ENCODE data around the gene CTSA.
"Not testable (repeated sequence)": the region's sequence is repeated elsewhere in the genome, so short reads cannot be mapped to it uniquely, and the experiment has no call there.

CTSA gene

DNA sequence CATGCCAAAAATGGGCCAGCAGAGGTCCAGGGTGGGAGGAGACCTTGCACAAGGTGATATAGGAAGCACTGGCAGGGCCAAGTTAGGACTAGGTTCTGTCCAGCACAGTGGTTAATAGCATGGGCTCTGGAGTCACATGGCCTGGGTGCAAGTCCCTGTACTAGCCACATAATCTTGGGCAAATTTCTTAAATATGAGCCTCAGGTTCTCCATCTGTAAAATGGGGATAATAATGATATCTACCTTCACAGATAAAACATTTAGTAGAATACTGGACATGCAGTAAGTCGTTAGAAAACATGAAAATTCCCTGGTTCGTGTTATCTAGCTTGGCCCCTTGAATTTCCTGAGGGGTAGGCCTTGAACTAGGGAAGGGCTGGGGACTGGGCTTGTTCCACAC, 6.2 kb downstream of the CTSA start:
- DNase-seq: no peak

DNA sequence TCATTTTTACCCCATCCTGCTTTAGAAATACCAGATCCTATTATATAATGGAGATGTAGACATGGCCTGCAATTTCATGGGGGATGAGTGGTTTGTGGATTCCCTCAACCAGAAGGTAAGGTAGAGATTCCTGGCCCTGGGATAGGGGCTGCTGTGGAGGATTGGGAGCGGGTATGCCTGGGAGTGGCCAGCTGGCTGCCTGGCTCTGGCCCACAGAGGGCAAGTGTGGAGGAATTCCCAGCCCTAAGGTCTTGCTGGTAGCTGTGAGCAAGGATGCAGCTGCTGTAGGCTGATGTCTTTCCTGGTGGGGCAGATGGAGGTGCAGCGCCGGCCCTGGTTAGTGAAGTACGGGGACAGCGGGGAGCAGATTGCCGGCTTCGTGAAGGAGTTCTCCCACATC, 6.6 kb downstream of the CTSA start:
- DNase-seq: no peak

DNA sequence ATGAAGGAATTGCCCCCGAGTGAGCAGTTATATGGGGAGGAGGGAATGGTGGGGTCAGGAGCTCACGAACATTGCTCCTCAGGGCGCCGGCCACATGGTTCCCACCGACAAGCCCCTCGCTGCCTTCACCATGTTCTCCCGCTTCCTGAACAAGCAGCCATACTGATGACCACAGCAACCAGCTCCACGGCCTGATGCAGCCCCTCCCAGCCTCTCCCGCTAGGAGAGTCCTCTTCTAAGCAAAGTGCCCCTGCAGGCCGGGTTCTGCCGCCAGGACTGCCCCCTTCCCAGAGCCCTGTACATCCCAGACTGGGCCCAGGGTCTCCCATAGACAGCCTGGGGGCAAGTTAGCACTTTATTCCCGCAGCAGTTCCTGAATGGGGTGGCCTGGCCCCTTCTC, 7.2 kb downstream of the CTSA start:
- DNase-seq: no peak

DNA sequence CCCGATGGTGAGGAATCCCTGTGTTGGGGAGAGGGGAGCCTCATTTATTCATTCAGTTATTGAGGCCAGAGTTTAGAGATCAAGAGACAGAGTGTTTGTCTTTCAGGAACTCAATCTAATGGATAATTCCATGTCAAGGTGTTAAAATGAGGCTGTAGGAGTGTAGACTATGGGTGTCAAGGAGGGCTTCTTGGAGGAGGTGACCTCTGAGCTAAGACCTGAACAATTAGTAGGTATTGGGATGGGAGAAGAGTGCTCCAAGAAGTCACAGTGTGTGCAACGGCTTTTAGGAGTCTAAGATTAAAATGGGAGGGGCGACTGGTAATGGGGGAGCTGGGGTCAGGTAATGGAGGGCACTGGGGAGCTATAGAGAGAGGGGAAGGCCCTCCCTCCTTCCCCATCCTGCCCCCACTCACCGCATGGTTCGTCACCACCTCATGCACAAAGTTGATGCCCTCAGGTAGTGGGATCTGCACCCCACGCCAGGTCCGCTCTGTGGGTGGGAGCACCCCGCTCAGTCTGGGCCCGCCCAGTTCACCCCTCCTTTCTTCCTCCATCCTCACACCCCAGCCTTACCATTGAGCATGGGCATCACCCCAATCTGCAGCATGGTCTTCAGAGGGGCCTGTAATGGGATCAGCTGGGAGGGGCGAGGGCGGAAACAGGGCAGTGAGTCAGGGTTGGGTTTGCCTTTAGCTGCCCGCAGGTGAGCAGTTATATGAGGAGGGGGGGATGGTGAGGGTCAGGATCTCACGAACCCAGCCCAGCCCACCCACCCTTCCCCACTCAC, 8.1 kb downstream of the CTSA start:
- DNase-seq: no peak

DNA sequence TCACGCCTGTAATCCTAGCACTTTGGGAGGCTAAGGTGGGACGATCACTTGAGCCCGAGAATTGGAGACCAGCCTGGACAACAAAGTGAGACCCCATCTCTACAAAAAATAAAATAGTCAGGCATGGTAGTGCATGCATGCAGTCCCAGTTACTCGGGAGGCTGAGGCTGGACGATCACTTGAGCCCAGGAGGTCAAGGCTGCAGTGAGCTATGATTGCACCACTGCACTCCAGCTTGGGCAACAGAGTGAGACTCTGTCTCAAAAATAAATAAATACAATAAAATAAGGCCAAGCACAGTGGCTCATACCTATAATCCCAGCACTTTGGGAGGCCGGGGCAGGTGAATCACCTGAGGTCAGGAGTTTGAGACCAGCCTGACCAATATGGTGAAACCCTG, 10.2 kb downstream of the CTSA start:
- not testable (repeated sequence) for DNase-seq

DNA sequence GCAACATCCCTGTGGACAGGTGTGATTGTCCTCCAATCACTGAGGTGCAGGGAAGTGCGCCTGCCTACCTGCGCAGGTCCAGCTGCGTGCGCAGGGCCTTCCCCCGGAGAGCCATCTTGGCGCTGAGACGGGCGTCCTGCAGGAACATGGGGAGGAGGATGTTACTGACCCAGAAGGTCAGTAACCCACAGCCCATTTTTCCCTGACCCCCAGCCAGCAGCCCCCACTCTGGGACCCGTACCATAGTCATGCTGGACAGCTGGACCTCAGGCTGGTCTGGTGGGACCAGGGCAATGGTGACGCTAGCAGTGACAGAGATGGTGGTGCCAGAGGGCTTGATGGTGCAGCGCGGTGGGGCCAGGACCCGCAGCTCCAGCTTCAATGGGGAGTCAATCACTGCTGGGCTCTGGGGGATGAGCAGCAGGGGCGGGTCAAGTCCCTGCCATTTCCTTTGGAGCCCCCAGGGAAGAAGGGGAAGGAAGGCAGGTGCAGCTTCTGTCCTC, 11.1 kb downstream of the CTSA start:
- DNase-seq: no peak

DNA sequence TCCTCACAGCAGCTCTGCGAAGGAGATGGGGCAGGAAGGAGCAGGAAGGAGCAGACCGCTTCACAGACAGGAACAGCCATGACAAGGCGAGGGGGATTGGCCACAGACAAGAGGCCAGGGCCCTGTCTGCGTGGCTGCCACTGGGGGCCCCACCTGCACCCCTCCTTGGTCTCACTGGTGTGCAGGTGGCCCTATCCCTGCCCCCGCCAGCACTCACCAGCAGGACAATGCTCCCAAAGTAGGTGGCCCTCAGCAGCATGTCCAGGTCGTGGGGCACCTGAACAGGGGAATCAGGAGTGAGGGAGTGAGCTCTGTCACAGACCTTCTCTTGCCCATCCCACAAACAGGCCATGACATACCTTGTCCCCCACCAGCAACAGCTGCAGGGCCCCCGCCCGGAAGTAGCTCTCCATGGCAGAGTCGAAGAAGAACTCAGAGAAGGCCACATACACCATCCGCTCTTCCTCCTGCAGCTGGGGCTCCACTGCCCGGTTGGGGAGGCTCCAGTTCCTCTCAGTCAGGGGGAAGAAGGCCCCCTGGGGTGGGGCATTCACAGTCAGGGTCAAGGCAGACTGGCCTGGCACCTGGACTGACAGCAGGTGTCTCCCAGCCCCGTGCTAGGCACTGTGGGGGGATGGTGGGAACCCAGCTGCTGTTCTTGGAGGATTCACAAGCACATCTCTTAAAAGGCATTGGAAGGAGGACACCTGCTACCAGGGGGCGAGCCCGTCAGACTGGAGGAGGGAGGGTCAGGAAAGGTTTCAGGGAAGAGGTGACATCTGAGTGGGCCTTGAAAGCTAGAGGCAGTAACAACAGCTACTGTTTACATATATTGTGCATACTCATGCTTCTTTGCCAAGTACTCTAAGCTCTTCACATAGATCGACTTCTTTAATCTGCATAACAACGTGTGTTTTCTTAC, 13.7 kb downstream of the CTSA start:
- DNase-seq: no peak

DNA sequence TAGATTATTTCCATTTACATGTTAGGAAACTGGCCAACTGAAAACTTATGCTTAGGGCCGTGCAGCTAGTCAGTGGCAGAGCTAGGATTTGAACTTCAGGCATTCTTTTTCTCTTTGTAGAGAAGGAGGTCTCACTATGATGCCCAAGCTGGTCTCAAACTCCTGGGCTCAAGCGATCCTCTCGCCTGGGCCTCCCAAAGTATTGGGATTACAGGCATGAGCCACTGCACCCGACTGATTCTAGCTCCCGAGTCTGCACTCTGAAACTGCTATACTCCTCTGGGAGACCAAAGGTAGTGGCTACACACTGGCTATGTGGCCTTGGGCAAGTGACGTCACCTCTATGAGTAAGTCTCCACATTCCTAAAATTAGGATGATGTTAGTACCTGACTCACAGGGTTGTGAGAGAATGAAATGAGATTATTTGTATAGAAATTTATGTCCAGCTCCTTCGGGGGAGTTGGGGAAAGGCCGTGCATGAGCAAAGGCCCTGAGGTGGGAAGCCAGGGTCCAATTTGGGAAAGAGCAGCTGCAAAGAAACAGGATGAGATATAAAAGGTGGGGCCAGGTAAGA, 14.5 kb downstream of the CTSA start:
- DNase-seq: no peak

DNA sequence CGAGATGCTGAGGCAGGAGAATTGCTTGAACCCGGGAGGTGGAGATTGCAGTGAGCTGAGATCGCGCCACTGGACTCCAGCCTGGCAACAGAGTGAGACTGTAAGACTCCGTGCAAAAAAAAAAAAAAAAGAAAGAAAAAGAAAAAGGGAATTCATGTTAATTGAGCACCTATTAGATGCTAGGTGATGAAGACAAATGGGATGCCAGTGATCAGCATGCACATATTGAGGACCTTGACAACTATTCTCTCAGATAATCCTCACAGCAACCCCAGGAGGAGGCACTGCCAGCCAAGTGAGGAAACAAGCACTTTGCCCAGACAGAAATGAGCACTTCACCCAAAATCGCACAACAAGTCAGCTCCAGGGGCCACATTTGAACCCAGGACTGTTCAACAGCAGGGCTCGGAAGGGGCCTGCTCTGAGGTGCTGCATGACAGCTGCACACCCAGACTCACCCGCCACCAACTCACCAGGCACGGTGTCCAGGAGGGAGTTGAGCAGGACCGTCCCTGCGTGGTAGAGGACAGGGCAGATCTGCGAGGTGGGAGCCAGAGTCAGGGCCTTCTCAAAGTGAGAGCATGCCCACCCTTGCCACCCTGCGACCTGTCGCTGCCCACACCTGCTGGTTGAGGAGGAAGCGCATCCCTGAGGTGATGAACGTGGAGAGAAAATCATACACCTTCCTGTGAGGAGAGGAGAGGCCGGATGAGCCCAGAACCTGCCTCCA, 16.2 kb downstream of the CTSA start:
- no peak for DNase-seq

DNA sequence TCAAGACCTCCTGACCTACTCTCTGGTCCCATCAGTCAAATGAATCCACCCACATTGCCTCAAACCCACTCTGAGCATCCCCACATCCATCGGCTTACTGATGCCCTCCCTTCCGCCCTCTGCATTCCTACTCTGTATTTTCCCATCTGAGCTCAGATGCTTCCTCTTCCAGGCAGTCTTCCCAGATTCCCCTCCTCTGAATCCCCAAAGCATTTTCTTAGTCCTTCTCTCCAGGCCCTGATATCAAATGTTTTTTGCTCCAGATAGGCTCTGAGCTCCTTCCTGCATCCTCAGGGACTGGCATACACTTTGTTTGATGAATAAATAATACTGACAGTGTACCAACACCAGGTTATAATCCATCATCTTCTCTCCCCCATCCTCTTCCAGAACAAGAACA, 16.9 kb downstream of the CTSA start:
- no peak for DNase-seq

DNA sequence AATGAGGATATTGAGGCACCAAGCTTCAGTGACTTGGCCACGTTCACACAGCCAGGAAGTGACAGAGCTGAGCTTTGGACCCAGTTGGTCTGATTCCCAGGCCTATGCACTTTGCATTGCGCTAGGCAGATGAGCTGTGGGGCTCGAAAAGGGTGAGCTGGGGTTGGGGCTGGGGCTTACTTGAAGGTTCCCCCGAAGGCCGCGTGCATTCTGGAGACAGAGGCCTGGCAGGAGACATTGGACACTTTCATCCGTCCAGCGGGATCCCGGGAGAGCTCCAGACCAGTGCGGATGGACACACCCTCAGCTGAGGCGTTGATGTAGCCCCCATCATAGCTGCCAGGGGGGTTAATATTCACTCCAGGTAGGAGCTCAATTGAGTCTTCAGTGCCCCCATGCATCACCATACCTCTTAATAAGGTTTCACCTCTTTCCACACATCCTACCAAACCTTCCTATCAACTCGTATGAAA, 18.2 kb downstream of the CTSA start:
- no peak for DNase-seq

DNA sequence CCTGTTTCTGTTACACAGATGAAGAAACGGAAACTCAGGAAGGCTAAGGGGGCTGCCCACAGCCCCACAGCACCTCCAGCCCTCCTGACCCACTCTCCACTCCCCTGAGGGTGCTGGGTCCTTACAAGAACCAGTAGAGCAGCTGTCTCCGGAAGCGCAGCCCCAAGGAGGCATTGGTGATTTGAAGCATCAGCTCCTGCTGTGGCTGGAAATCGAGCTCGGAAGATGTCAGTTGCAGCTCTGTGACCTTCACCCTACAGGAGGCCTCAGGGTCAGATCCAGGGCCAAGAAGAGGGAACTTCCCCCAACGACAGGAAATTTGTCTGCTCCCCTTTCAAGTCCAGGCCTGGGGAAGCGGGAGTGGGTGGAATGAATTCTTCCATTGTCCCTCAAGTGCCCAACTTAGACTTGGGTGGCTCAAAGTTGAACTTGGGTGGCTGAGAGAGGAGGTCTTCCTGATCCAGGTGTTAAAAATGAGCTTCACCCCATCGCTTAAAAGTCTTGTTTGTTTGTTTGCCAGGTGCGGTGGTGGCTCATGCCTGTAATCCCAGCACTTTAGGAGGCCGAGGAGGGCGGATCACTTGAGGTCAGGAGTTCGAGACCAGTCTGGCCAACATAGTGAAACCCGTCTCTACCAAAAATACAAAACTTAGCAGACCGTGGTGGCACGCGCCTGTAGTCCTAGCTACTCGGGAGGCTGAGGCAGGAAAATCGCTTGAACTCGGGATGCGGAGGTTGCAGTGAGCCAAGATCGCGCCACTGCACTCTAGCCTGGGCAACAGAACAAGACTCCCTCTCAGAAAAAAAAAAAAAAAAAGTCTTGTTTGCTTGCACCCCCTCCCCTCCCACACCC, 18.9 kb downstream of the CTSA start:
- DNase-seq: peak; percentile 67 to 69

DNA sequence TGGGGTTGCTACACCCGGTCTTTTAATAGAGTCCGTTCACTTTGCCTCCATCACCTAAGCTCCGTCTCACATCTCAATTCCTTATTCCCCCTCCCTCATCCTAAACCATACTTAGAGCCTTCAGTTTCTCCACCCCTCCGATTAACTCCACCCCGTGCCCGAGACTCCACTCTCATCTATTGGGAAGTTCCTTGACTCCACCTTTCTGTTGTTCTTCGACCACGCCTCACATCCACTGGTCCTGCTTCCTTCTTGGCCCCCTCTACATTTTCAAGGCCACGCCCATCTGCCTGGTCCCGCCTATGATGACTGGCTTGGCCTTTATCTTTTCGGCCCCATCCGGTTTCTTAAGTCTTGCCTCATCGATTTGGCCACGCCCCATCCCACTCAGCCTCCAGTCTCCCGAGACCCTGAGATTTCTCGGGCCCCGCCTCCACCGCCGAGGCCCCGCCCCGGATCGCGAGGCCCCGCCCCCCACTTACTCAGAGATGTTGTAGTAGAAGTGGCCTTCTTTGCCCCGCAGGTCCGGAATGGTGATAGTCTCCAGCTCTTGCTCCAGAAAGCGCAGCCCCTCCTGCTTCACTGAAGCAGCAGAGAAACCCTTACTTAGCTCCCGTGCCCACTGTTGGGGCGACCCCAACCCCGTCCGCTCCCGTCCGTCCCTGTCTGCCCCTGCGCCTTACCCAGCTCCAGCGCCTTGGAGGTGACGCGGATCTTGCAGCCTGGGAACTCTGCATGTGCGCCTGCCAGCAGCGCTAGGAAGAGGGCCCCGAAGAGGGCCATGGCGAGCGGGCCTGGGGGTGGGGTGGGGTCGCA, 19.7 kb downstream of the CTSA start:
- peak; percentile 97 to 99 for DNase-seq

DNA sequence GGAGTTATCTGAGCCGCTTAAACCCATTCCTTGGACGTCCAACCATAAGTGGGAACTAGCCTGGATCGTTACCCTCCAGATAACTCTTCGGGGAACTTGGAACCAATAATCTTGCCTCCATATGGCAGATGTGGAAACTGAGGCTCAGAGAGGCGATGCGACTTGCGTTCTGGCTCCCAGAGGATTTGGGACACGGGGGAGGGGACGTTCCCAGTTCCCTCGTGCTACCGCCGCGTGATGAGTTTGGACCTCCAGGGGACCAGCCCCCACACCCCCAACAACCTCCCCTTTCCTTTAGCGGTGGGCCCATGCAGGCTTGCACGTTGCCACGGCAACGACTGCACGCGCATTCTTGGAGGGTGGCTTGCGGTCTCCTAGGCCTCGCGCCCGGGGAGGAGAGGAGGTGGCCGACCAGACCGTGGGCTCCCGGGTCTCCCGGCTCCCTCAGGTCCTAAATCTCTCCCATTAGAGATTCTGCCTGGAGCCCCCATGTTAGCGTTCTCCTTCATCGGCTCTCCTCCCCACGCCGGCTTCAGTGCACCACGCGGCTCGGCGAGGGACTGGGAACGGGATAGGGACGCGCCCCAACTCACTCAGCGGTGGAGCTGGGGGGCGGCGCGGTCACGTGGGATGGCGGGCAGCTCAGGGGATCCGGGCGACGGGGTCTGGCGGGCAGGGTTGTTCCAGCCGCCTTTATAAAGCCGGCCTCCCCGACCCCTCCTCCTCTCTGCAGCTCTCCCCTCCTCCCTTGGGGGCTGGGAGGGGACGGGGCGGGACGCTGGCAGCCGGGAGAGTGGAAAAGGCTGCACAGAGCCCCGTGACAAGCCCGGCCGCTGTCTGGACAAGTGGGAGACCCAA, 20.6 kb downstream of the CTSA start, which contains the start of gene PLTP:
Gene PLTP, minus strand, starts transcription at position 670 of the 858 bp plus-strand sequence. CDS start 703 bp downstream, outside the sequence.
- peak in 1 of 2 donors; percentile 28 for DNase-seq

DNA sequence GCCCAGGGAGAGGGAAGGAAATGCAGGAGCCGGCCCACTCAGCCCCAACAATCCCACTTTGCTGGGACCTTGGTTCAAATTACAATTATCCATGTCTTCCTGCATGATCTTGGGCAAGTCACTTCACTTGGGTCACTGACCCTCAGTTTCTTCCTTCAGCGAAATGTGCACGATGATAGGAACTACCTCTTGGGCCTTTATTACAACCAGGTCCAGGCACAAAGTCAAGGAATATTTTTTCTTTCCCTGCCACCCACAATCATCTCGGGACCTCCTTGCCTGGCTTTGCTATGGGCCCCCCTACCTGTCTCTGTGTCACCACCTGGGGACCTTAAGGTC, 21.2 kb downstream of the CTSA start:
- DNase-seq: no peak

DNA sequence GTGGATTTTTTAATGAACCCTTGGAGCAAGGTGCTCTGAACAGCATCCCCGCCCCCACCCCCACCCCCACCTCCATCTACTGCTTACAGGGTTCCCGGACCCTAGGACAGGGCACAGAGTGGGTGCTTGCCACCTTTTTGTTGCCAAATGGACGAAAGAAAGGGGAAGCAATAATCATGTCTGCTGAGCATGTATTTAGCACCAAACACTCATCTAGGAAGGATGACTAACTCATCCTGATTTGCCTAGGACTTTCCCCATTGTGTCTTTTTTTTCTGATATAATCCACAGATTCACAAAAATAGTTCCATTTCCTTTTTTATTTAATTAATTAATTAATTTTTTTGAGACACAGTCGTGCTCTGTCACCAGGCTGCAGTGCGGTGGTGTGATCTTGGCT, 22.0 kb downstream of the CTSA start:
- peak; percentile 68 to 81 for DNase-seq

DNA sequence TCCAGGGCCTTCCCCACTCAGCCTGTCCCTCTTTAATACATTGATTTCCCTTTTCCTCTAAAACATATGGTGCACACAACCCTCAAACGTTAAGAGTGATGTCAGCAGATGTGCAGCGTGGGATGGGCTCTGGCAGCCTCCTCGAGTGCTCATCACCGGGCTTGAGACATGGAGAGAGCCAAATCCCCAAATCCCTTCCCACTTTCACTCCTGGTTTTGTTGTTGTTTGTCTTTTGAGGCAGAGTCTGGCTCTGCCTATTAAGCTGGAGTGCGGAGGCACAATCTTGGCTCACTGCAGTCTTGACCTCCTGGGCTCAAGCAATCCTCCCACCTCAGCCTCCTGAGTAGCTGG, 26.6 kb downstream of the CTSA start:
- no peak for DNase-seq

DNA sequence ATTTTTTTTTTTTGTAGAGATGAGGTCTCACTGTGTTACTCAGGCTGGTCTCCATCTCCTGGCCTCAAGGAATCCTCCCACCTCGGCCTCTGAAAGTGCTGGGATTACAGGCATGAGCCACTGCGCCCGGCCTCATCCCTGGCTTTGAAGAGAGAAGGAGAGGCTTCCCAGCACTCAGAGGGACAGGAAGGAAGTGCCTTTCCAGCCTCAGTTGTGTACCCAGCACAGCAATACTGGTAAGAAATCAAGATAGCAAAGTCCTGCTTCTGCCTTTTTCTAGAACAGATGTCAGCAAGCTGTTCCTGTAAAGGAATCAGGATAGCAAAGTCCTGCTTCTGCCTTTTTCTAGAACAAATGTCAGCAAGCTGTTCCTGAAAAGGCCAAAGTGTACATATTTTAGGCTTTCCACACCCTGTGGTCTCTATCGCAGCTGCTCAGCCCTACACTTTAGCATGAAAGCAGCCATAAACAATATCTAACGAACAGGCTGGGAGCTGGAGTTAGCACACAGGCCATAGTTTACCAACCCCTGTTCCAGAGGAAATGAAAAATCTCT, 27.1 kb downstream of the CTSA start:
- DNase-seq: peak; percentile 41 to 47
